MCF 10A (cell line): Measurements from ENCODE around the gene KATNIP. TPM values are rescaled to one million over a fixed set of nuclear protein-coding genes. Genes with fewer than 3 reads are reported as not detected.
A peak's percentile ranks its signal among the peaks of the same experiment; 100 is the strongest.

Experiments used
- BruUV-seq: library from RNA; stranded (reverse); fragments of 400-500 nt; replicated peaks from 2 replicates; lab custom pipeline; 2021; lab: Mats Ljungman, UMichigan
- CTCF ChIA-PET: fragments of 300-600 bp; sonication (Branson Sonifier 250); formaldehyde crosslinking; extraction: SDS; loops from one replicate; lab custom pipeline; 2021; ENCODE audit warnings: antibody characterized with exemption, inconsistent platforms; lab: Yijun Ruan, JAX
- POLR2A ChIA-PET: fragments of 300-600, 350-650 bp; sonication (Branson Sonifier 250); formaldehyde crosslinking; extraction: SDS; loops from one replicate; lab custom pipeline; 2020; ENCODE audit warnings: antibody characterized with exemption, inconsistent platforms; lab: Yijun Ruan, JAX
- DNase-seq: peaks from one replicate; pipeline ENCODE4 v3.0.0-alpha.2; 2018; ENCODE audit not compliant: unreplicated experiment
- H3K27ac Mint-ChIP-seq: one replicate; pipeline ENCODE4 v1.8.0; 2022; ENCODE audit warnings: mild to moderate bottlenecking, low read depth, mixed read lengths; ENCODE audit not compliant: unreplicated experiment
- H3K27me3 Mint-ChIP-seq: one replicate; pipeline ENCODE4 v1.8.0; 2022; ENCODE audit warnings: mixed read lengths; ENCODE audit not compliant: insufficient read depth, unreplicated experiment
- H3K36me3 Mint-ChIP-seq: one replicate; pipeline ENCODE4 v1.8.0; 2022; ENCODE audit warnings: mild to moderate bottlenecking, moderate library complexity, mixed read lengths; ENCODE audit not compliant: insufficient read depth, unreplicated experiment
- H3K4me1 Mint-ChIP-seq: one replicate; pipeline ENCODE4 v1.8.0; 2022; ENCODE audit warnings: mixed read lengths; ENCODE audit not compliant: insufficient read depth, unreplicated experiment
- H3K4me3 Mint-ChIP-seq: one replicate; pipeline ENCODE4 v1.8.0; 2022; ENCODE audit warnings: mild to moderate bottlenecking, moderate library complexity, mixed read lengths; ENCODE audit not compliant: unreplicated experiment
- H3K9me3 Mint-ChIP-seq: one replicate; pipeline ENCODE4 v1.8.0; 2022; ENCODE audit warnings: mixed read lengths; ENCODE audit not compliant: unreplicated experiment
- CTCF ChIP-seq: fragments of 200-600 bp; IDR thresholded peaks from one replicate; pipeline ENCODE4 v1.8.0; 2022; ENCODE audit warnings: antibody characterized with exemption, mild to moderate bottlenecking; ENCODE audit not compliant: unreplicated experiment
- intact Hi-C: fragments of 100-400 bp; cut with micrococcal nuclease; formaldehyde crosslinking; loops from 2 replicates; pipeline ENCODE4 v1.14.1; 2022
- total RNA-seq: library from RNA; stranded (reverse); gene quantifications from 2 replicates; pipeline ENCODE4 v1.2.3, GENCODE V29; 2022

The KATNIP gene
- total RNA-seq, 1 experiment from 2014 or later = 21.3 TPM

- peaks cover 31% of the 10 kb centered on the region for H3K36me3 Mint-ChIP-seq
- no TSS peak for BruUV-seq
- POLR2A ChIA-PET = interaction anchor here (0.5 to 3.0 kb wide), 8 partner anchors 12 to 1608 kb away, joined by 3 to 40 read pairs (median 4); no protein-coding TSS in a partner anchor
- peaks cover 39% of the 10 kb centered on the region for H3K4me1 Mint-ChIP-seq
- peak overlapping the region; percentile 100 for H3K4me3 Mint-ChIP-seq
- no peak for TF ChIP-seq CTCF
- no peaks in the 10 kb centered on the region for H3K9me3 Mint-ChIP-seq
- DNase-seq = no peak
- no peaks in the 10 kb centered on the region for H3K27me3 Mint-ChIP-seq
- CTCF ChIA-PET = no interaction called here
- intact Hi-C loops = no loop called here
- H3K27ac Mint-ChIP-seq = peak overlapping the region; percentile 100
These were observed 539 bp upstream of the KATNIP start for GRCh38 chr16:27549464-27549745.

- CTCF ChIA-PET = interaction anchor here (0.6 to 1.2 kb wide), 6 partner anchors 10 to 521 kb away, joined by 3 to 6 read pairs (median 4); no protein-coding TSS in a partner anchor
- no peaks in the 10 kb centered on the region for H3K9me3 Mint-ChIP-seq
- no peak for TF ChIP-seq CTCF
- DNase-seq = peak; percentile 3
- POLR2A ChIA-PET = interaction anchor here (0.7 to 3.0 kb wide), 9 partner anchors 8 to 226 kb away, joined by 3 to 40 read pairs (median 4); no protein-coding TSS in a partner anchor
- H3K4me1 Mint-ChIP-seq = peaks cover 39% of the 10 kb centered on the region
- no peaks in the 10 kb centered on the region for H3K27me3 Mint-ChIP-seq
- intact Hi-C loops = loop anchor here (1.0 kb wide), 1 partner anchor 28 kb away; no protein-coding TSS in a partner anchor
- peak overlapping the region; percentile 100 for H3K4me3 Mint-ChIP-seq
- peaks cover 20% of the 10 kb centered on the region for H3K36me3 Mint-ChIP-seq
- peak overlapping the region; percentile 100 for H3K27ac Mint-ChIP-seq
- BruUV-seq = TSS peak; percentile 81
These were observed 607 bp downstream of the KATNIP start for GRCh38 chr16:27550582-27550920.

- Mint-ChIP-seq H3K4me3 (peak overlapping the region; percentile 100), H3K27me3 (no peaks in the 10 kb centered on the region), H3K4me1 (peaks cover 38% of the 10 kb centered on the region), H3K36me3 (peaks cover 15% of the 10 kb centered on the region), H3K27ac (peak overlapping the region; percentile 100), H3K9me3 (no peaks in the 10 kb centered on the region)
- no TSS peak for BruUV-seq
- no peak for DNase-seq
- ChIA-PET CTCF (interaction anchor here (0.6 to 1.2 kb wide), 3 partner anchors 10 to 422 kb away, joined by 3 to 5 read pairs (median 3); no protein-coding TSS in a partner anchor), POLR2A (interaction anchor here (1.1 to 3.0 kb wide), 4 partner anchors 10 to 54 kb away, joined by 3 to 40 read pairs (median 10); no protein-coding TSS in a partner anchor)
- no peak for TF ChIP-seq CTCF
- intact Hi-C loops = no loop called here
These were observed 1.1 kb downstream of the KATNIP start for GRCh38 chr16:27551036-27551435.

GRCh38 chr16:27556471-27556870, 6.5 kb downstream of the KATNIP start:
- H3K4me1 Mint-ChIP-seq = no peaks in the 10 kb centered on the region
- H3K27me3 Mint-ChIP-seq = no peaks in the 10 kb centered on the region
- POLR2A ChIA-PET = no interaction called here
- peaks cover 11% of the 10 kb centered on the region for H3K36me3 Mint-ChIP-seq
- CTCF ChIA-PET = no interaction called here
- no TSS peak for BruUV-seq
- no peak for TF ChIP-seq CTCF
- DNase-seq = no peak
- intact Hi-C loops = no loop called here
- no peak overlapping the region for H3K4me3 Mint-ChIP-seq
- no peaks in the 10 kb centered on the region for H3K9me3 Mint-ChIP-seq
- no peak overlapping the region for H3K27ac Mint-ChIP-seq
